HG03432 (cell line): ENCODE results near the gene PEX3.

Source experiments
- ATAC-seq: cut with Tn5 transposase; IDR thresholded peaks from one replicate; pipeline ENCODE4 v1.9.1; 2021; ENCODE audit warnings: mild to moderate bottlenecking, moderate library complexity; ENCODE audit not compliant: unreplicated experiment

The PEX3 gene, protein sequence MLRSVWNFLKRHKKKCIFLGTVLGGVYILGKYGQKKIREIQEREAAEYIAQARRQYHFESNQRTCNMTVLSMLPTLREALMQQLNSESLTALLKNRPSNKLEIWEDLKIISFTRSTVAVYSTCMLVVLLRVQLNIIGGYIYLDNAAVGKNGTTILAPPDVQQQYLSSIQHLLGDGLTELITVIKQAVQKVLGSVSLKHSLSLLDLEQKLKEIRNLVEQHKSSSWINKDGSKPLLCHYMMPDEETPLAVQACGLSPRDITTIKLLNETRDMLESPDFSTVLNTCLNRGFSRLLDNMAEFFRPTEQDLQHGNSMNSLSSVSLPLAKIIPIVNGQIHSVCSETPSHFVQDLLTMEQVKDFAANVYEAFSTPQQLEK

GRCh38 chr6:143450453-143451371 lies at the start of gene PEX3, which contains the start of gene ADAT2:
PEX3 (plus strand) TSS chr6:143450805; CDS start chr6:143451043, 238 bp downstream.
ADAT2 (minus strand) TSS chr6:143450695; CDS start chr6:143450658, 37 bp downstream.
- peak; percentile 99 for ATAC-seq

- no peak for ATAC-seq
Observed at GRCh38 chr6:143401068-143401446, 49.5 kb upstream of the PEX3 start.

DNA sequence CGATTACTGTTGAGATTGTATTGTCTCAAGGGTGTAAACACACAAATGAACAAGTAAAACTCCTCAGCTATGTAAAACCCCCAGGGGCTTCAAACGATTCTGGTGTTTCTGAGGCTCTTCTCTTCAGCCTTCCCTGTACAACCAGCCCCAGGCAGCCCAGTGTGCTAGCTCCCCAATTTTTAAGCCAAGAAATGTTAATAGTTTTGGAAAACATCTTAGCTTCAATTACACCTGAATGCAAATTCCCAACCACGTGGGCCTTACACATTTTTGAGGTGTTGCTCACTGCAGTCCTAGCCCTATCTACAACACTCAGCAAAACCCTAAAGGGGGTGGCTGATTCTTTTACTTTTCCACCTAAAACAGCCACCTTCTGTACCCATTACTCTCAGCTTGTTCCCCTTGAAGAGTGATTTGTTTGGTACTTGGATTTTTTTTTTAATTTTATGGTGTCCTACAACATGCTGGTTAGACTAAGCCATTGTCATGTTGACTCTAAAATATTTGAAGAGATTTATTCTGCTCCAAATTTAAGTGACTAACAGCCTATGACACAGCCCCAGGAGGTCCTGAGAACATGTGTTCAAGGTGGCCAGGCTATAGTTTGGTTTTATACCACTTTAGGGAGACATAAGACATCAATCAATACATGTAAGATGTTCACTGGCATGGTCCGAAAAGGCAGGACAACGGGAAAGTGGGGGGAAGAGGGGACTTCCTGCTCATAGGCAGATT lies 48.8 kb upstream of the PEX3 start:
- no peak for ATAC-seq

- ATAC-seq = no peak
Observed at GRCh38 chr6:143402721-143403336, 47.8 kb upstream of the PEX3 start.

- ATAC-seq = no peak
Observed at GRCh38 chr6:143405373-143406154, 45.0 kb upstream of the PEX3 start.

GRCh38 chr6:143406673-143407072 lies 43.9 kb upstream of the PEX3 start:
- peak; percentile 67 for ATAC-seq

- no peak for ATAC-seq
Observed at GRCh38 chr6:143408151-143408786, 42.3 kb upstream of the PEX3 start.

DNA sequence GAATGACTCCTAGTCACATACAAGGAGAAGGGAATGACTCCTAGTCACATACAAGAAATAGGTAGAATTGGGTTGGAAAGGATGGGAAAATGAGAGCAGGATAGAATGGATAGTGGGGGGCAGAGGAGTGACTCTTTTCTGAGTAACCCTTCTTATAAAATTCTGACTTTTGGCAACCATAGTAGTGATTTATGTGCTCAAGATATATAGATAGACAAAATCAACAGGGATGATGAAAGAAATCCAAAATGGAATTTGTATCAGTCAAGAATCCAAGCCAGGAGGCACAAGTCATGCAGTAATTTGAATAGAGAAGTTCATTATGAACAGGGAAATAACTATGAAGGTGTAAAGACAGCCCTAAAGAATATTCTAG lies 41.8 kb upstream of the PEX3 start:
- no peak for ATAC-seq

- ATAC-seq = no peak
Observed at GRCh38 chr6:143410859-143411270, 39.7 kb upstream of the PEX3 start.

DNA sequence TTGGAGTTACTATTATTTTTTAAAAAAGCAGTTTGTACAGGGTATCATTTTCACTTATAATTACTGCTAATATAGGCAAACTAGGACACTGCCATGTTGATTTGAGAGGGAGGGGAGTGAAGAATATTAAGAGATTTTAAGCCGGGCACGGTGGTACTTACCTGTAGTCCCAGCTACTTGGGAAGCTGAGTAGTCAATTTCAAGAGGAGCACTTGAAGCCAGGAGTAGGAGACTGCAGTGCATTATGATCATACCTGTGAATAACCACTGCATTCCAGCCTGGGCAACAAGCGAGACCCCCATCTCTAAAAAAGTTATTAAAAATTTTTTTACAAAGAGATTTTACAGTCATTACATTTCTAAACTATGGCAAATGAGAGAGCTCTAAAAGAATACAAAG lies 35.8 kb upstream of the PEX3 start:
- no peak for ATAC-seq

- ATAC-seq = no peak
Observed at GRCh38 chr6:143419526-143419925, 31.1 kb upstream of the PEX3 start.

- no peak for ATAC-seq
Observed at GRCh38 chr6:143426026-143426425, 24.6 kb upstream of the PEX3 start.

GRCh38 chr6:143427109-143427817 lies 23.3 kb upstream of the PEX3 start:
- ATAC-seq = peak; percentile 100

DNA sequence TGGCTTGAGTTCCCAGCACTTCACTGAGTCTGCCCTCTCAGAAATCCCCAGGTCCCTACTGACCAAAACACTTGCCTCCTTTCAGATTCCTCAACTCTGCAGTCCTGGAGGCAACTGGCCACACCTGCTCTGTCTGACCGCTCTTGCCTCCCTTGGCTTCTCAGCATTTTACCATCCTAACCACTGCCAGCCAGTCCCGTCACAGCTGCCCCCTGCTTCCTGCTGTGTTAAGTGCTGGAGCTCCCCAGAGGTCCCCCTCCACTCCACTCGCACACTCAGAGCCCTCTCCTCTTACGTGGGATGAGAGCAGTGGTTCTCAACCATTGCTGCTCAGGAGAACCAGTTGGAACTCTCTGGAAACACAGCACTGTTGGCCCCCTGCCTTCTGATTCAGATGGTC lies 20.6 kb upstream of the PEX3 start:
- no peak for ATAC-seq

DNA sequence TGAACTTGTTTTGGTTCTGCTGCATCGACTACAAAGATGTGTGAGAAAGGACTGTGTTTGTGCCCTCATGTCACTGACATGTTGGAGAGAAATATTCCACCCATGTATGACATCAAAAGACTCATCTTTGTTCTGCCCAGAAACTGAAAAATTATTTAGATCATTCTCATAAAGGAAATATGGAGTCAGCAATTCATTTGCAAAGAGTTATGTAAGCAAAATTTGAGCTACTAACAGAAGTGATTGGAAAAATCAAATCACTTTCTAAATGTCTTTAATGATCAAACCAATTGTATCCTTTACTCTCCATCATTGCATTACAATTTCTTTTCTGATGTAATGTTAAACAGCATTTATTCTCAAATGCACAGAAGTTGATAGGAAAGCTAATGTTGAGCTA lies 19.4 kb upstream of the PEX3 start:
- no peak for ATAC-seq

DNA sequence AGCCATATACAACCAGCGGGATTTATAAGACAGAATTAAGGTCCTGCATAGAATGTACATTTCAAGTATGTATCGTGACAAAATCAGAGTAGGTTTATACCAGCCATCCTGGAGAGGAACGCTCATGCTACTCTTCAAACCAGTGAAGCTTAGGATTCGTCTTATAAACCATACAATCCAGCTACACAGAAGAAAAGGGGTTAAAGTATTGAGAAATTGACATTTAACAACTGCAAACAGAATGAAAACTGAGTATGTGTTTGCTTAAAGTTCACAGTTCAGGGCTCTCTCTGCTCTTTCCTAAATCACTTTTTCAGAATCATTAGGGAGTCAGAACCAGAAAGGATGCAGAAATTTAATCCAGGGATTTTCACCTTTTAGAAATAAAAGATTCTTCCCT lies 18.0 kb upstream of the PEX3 start:
- no peak for ATAC-seq

- no peak for ATAC-seq
Observed at GRCh38 chr6:143441010-143441409, 9.6 kb upstream of the PEX3 start.

DNA sequence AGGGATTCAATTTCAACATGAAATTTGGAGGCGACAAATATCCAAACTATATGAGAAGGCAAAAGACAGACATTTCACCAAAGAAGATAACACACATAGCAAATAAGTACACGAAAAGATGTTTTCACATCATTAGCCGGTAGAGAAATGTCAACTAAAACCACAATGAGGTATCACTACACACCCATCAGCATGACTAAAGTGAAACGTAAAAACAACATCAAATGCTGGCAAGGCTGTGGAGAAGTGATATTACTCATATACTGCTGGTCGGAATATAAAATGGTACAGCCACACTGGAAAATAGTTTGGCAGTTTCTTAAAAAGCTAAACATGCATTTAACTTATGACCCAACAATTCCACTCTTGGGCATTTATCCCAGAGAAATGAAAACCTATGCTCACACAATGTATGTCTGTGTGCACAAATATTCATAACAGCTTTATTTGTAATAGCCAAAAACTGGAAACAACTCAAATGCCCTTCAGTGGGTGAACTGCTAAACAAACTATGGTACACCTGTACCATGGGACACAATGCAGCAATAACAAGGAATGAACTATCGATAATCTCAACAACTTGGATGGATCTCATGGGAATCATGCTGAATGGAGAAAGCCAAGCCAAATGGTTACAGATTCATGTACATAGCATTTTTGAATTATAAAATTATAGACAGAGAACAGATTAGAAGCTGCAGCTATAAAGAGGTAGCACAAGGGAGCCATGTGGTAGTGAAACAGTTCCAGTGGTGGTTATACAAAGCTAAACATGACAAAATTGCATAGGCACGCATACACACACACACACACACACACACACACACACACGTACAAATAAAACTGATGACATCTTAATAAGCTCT lies 8.7 kb upstream of the PEX3 start:
- no peak for ATAC-seq
